ENCODE data around the gene EID3.

GRCh38 chr12:104334581-104334980, 31.0 kb downstream of the EID3 start:
- TF ChIP-seq MAX (IDR thresholded peaks at IDR 0.05) (no peak), RCOR1 (IDR thresholded peaks at IDR 0.05; ENCODE audit: low read depth, low read length) (no peak), CTCF (IDR thresholded peaks at IDR 0.05) (no peak), PHF8 (IDR thresholded peaks at IDR 0.05; ENCODE audit: borderline replicate concordance, low read depth) (no peak), CHD4 (IDR thresholded peaks at IDR 0.05; ENCODE audit: borderline replicate concordance) (no peak)
